ENCODE data around the gene CTDSP1.

GRCh38 chr2:218434456-218434855 lies 34.8 kb downstream of the CTDSP1 start:
- TF ChIP-seq CTCF (IDR thresholded peaks at IDR 0.05) (no peak), POLR2A (IDR thresholded peaks at IDR 0.05) (no peak)

Data from right lobe of liver (tissue), 4 donors.